ENCODE results near the gene ACAD9.
A peak's percentile ranks its signal among the peaks of the same experiment; 100 is the strongest.
"Not testable (repeated sequence)": the region's sequence is repeated elsewhere in the genome, so short reads cannot be mapped to it uniquely, and the experiment has no call there.

The ACAD9 gene

DNA sequence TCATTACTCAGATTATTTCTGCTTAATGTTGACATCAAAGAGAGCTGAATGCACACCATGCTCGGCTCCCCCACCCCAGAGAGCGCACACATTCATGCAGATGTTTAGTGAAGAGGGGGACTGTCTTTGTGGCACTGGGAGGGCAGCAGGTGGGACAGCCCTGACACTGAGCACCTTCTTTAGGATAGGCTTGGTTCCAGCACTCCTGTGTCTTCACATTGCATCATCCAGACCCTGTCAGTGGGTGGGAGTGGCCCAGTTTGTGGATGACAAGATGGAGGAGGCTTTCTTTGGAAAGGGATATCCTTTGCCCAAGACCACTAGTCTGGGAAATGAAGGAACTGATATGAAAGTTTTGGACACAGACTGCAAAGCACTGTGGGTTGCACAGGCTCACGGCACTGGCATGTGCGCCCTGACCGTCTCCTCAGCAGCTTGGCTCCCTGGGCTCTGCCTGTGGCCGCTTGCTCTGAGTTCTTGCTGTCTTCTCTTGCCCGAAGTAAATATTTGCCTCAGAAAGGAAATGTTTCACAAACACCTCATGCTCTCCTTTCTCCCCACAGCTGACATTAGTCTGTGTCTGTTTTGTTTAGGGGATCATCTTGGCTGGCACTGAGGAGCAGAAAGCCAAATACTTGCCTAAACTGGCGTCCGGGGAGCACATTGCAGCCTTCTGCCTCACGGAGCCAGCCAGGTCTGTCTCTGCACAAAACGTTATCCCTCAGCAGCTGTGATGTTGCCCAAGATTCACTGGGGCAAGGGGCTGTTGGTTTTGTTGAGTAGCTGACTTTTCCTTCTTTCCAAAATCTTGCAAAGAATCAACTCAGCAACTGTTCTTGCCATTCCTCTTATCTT is 16.6 kb downstream of the ACAD9 start:
- DNase-seq (ENCODE audit: low read depth) = no peak

DNA sequence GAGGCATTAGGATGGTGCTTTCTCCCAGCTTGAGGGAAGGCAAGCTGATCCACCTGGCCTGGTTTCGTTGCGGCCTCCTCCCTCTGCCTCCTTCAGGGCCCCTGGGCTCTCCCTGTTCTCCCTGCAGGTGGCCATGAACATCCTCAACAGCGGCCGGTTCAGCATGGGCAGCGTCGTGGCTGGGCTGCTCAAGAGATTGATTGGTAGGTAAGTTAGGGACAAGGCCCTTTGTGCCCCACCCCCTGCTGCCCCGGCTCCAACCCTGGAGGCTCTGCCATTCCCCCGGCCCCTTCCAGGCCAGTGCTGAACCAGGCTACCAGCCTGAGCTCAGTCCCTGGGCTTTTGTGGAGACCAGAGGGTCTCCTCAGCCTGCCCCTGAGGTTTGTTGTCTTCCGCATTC is 23.0 kb downstream of the ACAD9 start:
- DNase-seq (ENCODE audit: low read depth) = no peak

DNA sequence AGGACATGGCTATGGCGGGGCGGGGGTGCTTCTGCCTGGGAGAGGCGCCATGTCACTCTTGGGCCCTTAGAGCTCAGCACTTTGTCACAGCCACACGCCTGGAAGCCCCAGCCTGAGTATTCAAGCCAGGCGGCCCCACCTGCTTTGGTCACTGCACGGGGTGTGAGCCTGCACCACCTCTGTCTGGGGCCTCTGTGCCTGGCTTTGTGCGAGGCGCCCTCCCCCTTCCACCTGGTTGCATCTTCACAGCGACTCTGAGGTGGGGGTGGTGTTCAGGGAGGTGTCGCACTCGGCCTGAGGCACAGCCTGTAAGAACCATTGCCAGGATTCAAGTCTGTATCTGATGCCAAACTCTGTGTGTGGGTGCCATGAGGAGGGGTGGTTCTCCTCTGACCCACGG is 24.1 kb downstream of the ACAD9 start:
- DNase-seq (ENCODE audit: low read depth) = no peak

DNA sequence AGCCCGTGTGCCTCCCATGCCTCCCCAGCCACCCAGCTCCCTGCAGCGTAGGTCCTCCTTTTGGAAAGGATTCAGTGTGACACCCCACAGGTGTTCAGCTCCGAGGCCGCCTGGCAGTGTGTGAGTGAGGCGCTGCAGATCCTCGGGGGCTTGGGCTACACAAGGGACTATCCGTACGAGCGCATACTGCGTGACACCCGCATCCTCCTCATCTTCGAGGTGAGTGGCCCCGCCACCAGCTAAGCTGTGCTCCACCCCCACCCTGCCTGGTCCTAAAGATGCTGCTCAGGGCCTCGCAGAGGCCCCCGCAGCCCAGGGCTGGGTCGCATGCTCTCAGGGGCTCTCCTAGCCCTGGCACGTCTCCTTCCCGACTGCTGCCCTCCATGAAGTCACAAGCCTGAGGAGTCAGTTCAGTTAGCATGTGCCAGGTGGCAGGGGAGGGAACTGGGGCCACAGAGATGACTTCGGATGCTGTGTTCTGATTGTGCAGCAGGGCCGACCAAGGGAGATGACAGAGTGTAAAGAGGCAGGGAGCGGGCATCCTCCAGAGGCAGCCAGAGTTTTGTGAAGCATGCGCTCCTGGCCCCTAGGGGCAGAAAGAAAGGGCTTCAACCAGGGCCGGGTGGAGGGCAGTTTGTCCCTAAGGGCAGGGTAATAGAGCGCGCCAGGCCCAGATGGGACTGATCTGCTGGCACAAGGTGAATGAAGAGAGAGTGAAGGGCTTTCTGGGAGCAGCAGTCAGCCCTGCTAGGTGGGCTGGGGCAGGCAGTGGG is 26.8 kb downstream of the ACAD9 start:
- no peak for DNase-seq (ENCODE audit: low read depth)

DNA sequence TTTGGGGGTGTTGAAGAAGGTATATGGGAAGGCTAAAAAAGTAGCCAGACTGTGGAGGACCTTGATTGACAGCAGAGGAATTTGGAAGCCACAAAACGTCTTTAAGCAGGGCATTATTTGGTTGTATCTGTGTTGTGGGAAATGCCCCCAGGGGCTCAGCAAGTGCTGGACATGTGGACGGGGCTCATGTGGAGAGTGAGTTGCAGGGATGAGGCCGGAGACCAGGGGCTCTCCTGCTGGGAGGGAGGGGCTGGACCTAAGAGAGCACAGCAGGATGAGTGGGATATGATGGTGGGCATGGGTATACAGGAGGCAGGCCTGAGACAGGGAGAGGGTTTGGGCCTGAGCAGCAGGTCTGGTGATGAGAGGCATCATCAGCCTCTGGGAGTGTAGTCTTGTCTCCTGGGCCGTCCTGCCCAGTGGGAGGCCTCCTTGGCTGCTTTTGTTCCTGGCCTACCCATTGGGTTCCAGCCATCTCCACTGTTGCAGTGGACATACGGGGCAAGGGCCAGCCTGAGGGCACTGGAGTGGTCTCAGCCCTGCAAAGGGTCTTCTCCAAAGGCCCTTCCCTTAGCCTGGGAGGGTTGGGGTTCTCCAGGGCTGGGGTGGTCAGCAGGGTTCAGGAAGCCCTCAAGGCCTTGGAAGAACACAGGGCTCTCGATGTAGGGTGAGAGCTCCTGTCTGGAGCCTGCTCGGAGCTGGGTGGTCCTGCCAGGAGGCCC is 27.5 kb downstream of the ACAD9 start:
- DNase-seq (ENCODE audit: low read depth) = no peak

GRCh38 chr3:128907706-128908445 is 28.5 kb downstream of the ACAD9 start:
- no peak for DNase-seq (ENCODE audit: low read depth)

DNA sequence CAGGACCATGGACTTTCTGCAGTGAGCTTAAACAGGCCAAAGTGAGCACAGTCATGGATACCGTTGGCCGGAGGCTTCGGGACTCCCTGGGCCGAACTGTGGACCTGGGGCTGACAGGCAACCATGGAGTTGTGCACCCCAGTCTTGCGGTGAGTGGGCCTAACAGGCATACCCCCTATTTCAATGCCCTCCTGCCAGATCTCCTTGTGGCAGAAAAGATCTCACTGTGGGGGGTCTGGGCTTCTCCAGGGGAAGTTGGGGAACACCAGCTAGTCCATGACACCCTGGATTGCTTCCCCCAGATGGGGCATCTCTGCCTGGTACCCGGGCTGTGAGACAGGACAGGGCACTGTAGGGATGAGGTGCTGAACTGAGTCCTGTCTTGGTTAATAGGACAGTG is 29.5 kb downstream of the ACAD9 start:
- no peak for DNase-seq (ENCODE audit: low read depth)

- DNase-seq (ENCODE audit: low read depth) = no peak
Observed at GRCh38 chr3:128910006-128910405, 30.6 kb downstream of the ACAD9 start.

- no peak for DNase-seq (ENCODE audit: low read depth)
Observed at GRCh38 chr3:128911911-128912310, 32.5 kb downstream of the ACAD9 start.

- no peak for DNase-seq (ENCODE audit: low read depth)
Observed at GRCh38 chr3:128914966-128915645, 35.7 kb downstream of the ACAD9 start.

GRCh38 chr3:128917291-128917690 is 37.9 kb downstream of the ACAD9 start:
- DNase-seq (ENCODE audit: low read depth) = no peak

GRCh38 chr3:128919988-128920387 is 40.6 kb downstream of the ACAD9 start:
- DNase-seq (ENCODE audit: low read depth) = no peak

GRCh38 chr3:128922804-128923459 is 43.5 kb downstream of the ACAD9 start:
- peak; percentile 1 for DNase-seq (ENCODE audit: low read depth)

DNA sequence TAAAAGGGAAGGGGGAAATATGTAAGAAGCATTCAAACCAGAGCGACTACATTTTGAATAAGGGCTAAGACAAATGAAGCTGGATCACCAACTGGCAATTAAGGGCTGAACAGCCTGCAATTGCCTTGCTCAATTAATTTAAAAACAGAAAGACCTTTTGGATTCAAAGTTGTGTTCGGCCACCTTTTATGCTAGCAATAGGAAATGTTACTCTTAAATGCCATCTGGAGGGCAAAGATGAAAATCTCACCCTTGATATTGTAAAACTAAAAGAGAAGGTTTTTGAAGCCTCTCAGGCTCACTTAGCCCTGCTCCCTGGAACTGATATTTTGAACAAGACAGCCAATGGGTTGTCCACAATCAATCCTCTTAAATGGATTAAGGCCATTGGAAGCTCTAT is 44.2 kb downstream of the ACAD9 start:
- no peak for DNase-seq (ENCODE audit: low read depth)

DNA sequence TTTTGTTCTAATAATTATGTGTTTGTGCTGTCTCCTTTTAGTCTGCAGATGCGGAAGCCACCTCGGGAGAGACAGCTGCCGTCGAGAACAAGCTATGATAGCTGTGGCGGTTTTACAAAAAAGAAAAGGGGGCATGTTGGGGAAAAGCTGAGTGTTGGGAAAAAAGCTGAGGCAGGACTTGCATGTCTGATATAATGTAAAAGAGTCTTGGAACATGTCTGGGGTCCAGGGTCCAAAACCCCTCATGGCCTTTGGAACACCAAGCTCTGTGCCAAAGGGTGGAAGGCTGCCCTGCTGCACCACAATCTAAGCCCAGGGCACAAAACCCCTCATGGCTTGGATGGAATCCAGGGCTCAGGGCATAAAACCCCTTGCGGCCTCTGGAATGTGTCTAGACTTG is 44.6 kb downstream of the ACAD9 start:
- not testable (repeated sequence) for DNase-seq (ENCODE audit: low read depth)

DNA sequence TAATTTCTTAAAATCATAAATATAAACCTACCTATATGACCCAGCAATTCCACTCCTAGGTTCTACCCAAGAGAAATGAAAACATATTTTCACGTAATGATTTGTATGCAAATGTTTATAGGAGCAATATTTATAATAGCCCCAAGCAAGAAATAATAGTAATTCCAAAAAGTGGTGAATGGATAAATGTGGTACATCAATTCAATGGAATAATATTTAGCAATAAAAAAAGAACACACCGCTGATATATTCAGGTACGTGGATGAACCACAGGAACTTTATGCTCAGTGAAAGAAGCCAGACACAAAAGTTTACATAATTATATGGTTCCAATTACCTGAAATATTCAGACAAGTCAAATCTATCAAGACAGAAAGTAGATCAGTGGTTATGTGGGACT is 49.9 kb downstream of the ACAD9 start:
- DNase-seq (ENCODE audit: low read depth) = no peak

- DNase-seq (ENCODE audit: low read depth) = no peak
Observed at GRCh38 chr3:128931046-128931445, 51.6 kb downstream of the ACAD9 start.

- no peak for DNase-seq (ENCODE audit: low read depth)
Observed at GRCh38 chr3:128932516-128933212, 53.2 kb downstream of the ACAD9 start.

DNA sequence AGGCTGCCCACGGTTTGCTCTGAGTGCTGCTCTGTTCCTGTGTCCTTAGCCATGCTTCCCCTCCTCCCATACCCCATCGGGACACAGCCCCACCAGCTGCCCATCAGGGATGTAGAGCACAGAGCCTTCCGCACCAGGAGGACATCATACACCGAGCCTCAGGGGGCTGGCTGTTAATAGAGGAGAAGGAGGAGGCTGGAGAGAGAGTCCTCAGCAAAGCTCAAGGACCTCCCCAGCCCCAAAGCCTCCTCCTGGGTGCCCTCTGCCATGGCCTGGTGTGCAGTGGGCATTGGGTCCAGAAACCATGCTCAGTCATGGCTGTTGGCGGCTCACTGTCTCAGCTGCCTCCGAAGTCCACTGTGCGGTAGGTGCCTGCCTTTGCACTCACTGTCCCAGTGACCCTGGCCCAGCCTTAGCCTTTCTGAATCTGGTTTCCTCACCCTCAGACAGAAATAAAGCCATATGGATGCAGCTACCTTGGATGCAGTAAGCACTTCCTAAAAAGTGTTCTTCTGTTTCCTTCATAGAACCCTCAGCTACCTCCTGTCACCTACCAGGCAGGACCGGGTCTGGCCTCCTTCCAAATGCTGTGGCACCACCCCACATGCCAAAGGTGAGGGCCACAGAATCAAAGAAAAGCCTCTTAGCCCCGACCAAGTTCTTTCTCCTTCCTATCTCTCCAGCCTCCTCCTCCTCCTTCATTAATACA is 53.9 kb downstream of the ACAD9 start:
- no peak for DNase-seq (ENCODE audit: low read depth)

DNA sequence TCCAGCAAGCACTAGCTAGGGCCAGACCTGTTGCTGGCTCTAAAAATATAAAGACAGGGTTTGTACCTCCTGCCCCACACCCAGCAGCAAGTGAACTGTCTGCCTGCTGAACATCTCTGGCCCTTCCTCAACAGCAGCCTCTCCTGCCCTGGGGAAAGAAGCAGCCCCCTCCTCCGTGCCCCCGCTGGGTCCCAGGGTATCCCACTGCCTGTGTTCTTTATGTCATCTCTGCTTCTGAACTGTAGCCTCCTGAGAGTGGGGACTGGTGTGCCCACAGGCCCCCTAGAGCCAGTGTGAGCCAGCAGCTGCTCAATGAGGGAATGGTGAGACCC is 54.5 kb downstream of the ACAD9 start:
- no peak for DNase-seq (ENCODE audit: low read depth)

All from stimulated activated CD8-positive, alpha-beta memory T cell treated with anti-CD3 and anti-CD28 coated beads, Interleukin-15, amount 100 ng/mL, for 1 hour (primary cell).